ENCODE results near the gene NRROS.

Gene NRROS

GRCh38 chr3:196642434-196642833 lies 2.9 kb downstream of the NRROS start:
- in situ Hi-C loops (cut with HindIII; ENCODE audit: low pct_ligation_motif_present, low pct_unique_long_range_greater_than_20kb, low sequenced_read_pairs) = no loop called here
- DNase-seq = no peak

- in situ Hi-C loops (cut with HindIII; ENCODE audit: low pct_ligation_motif_present, low pct_unique_long_range_greater_than_20kb, low sequenced_read_pairs) = no loop called here
- no peak for DNase-seq
These were observed 3.8 kb downstream of the NRROS start for GRCh38 chr3:196643201-196643749.

GRCh38 chr3:196643761-196644160 lies 4.3 kb downstream of the NRROS start:
- in situ Hi-C loops (cut with HindIII; ENCODE audit: low pct_ligation_motif_present, low pct_unique_long_range_greater_than_20kb, low sequenced_read_pairs) = no loop called here
- DNase-seq = no peak

DNA sequence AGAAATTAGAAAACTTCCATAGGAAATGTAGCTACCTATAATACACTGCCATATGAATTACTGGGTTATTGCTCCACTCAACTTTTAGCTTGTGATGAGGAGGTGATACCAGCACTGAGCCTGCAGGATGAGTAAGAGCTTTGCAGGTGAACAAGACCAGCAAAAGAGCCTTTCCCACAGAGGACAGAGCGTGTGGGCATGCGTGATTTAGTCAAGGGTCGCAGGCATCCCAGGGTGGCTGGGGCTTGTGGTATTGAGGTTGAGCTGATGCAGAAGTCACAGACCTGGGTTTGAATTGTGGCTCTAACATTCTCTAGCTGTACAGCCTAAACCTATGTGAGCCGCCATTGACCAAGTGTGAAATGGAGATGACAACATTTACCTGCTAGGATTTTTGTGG lies 5.6 kb downstream of the NRROS start:
- DNase-seq = no peak
- in situ Hi-C loops (cut with HindIII; ENCODE audit: low pct_ligation_motif_present, low pct_unique_long_range_greater_than_20kb, low sequenced_read_pairs) = no loop called here

DNA sequence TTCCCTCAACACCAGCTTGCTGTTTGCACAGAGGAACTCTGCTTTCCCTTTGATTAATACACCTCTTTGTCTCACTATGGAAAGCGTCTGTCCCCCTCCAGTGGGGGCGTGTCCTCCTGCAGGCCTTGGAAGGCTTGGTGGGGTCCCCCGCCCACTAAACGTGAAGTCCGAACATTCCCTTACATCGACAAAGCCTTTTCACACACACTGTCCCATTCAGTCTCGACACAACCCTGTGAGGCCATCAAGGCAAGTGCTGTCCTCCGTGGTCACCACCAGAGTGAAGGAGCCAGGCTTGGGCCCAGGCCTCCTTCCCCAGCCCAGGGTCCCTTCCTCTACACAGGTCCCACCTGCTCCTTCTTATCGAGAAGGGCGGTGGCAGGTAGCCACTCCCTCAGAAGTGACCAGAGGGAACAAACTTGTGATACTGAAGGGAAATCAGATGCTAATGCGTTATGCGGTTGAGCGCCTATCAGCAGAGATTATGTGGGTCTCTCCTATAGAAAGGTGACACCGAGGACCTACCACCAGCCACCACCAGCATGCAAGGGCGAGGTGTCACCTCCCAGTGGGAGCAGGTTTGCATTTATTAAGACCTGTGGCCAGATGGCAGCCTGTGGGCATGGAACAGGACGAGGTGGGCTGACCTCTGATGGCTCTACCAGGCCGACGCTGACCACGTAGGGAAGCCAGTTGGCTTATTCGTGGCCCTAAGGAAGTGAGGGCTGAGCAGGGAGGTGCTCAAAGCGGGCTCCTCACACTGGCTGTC lies 6.6 kb downstream of the NRROS start:
- no peak for DNase-seq
- in situ Hi-C loops (cut with HindIII; ENCODE audit: low pct_ligation_motif_present, low pct_unique_long_range_greater_than_20kb, low sequenced_read_pairs) = no loop called here

DNA sequence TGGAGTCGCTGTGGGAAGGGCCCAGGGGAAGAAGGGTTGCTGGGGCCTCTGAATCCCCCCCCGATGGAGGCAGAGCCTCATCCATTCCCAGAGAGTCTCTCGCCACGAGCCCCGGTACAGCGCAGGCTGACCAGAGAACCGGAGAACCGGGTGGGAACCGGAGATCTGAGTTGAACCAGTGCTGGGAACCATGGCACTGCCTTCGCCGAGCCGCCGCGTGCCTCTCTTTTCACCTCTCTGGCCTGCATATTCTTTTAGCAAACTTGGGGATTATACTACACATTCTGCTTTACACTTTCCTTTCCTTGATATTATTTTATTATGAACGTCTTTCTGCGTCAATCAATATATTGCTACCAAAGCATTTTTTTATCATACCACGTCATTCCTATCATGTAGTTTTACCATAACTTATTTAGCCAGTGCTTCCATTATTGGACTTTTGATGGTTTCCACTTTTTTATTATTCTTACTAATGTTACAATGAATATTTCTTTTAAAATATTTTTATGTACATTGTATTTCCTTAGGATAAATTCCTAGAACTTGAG lies 7.2 kb downstream of the NRROS start:
- no peak for DNase-seq
- in situ Hi-C loops (cut with HindIII; ENCODE audit: low pct_ligation_motif_present, low pct_unique_long_range_greater_than_20kb, low sequenced_read_pairs) = no loop called here

GRCh38 chr3:196650740-196651311 lies 11.3 kb downstream of the NRROS start:
- in situ Hi-C loops (cut with HindIII; ENCODE audit: low pct_ligation_motif_present, low pct_unique_long_range_greater_than_20kb, low sequenced_read_pairs) = no loop called here
- peak; percentile 59 for DNase-seq

DNA sequence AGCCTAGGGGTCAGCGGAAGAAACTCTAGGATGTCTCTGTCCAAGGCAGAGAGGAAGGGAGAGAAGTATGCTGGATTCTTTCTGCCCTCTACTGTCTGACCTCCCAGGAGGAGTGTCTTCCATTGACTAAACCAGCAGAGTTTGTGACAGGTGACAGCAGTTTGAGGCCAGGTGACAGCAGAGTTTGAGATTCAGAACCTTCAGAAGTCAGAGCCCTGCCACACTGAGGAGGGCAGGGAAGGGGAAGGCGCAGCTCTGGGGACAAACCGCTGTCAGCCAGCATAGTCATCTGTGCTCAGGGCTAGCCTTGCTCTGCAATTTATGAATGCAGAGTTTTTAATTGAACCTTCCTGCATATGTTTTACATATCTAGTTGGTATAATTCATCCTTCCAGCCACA lies 12.3 kb downstream of the NRROS start:
- DNase-seq = no peak
- in situ Hi-C loops (cut with HindIII; ENCODE audit: low pct_ligation_motif_present, low pct_unique_long_range_greater_than_20kb, low sequenced_read_pairs) = no loop called here

DNA sequence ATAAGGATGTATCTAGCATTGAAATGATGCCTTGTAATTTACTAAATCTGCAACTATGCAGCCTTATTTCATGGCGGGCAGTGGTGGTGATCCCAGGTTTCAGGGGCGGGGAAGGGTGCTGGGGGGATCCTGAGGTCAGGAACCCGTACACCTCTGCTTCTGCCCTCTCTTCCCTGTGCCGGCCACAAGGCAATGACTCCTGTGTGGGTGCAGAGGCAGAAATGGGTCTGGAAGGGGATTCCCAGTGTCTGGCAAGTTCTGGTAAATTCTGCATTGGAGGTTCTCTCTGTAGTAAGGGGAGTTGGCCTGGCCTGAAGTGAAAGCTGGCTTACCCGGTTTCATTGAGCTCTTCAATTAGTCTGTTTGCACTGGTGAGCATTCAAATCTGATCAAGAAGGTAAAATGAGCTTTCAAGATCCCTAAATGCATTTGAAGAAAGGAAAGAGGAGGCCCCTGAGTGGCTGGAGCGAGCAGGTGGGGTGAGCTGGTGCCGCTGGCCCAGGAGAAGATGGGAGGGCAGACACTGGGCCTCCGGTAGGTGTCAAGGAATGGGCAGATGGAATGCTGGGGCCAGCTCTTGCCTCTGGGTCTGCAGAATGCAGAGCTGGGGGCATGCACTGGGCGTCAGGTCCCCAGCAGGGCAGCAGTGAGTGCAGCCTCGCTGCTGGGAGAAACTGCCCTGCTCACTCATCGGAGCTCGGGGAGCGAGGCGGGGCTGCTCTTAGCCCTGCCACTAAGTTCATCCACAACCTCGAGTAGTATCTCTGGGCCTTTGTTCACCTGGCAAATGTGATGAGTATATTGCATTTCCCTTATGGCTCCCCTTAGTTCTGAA lies 13.7 kb downstream of the NRROS start:
- in situ Hi-C loops (cut with HindIII; ENCODE audit: low pct_ligation_motif_present, low pct_unique_long_range_greater_than_20kb, low sequenced_read_pairs) = no loop called here
- no peak for DNase-seq

DNA sequence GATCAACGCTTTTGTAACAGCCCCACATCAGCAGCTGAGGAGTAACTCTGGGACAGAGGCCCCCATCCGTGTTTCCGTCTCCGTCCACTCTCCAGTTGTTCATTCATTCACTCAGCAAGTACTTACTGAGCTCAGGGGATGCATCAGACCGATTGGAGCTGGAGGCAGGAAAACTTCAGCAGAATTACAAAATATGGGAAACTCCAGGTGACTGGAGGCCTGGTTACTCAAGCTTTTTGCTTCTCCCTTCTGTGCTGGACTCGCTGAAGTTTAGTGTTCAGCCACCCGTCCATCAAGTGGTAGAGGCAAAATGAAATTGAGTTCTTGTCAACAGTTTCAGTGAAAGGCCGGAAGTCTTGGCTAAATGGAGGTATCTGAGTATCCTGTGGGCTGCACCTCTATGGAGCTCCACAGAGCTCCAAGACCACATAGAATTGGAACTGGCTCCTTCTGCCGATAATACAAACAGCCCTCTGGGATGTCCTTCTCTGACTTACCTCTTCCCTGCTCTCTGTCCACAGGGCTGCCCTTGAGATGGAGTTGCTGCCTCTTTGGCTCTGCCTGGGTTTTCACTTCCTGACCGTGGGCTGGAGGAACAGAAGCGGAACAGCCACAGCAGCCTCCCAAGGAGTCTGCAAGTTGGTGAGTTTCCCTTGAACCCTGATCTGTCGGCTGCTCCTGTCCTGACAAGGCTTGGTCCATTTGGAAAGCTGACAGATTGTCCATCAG lies 14.7 kb downstream of the NRROS start:
- no peak for DNase-seq
- in situ Hi-C loops (cut with HindIII; ENCODE audit: low pct_ligation_motif_present, low pct_unique_long_range_greater_than_20kb, low sequenced_read_pairs) = no loop called here

- DNase-seq = peak; percentile 65
- in situ Hi-C loops (cut with HindIII; ENCODE audit: low pct_ligation_motif_present, low pct_unique_long_range_greater_than_20kb, low sequenced_read_pairs) = no loop called here
These were observed 15.2 kb downstream of the NRROS start for GRCh38 chr3:196654735-196655090.

DNA sequence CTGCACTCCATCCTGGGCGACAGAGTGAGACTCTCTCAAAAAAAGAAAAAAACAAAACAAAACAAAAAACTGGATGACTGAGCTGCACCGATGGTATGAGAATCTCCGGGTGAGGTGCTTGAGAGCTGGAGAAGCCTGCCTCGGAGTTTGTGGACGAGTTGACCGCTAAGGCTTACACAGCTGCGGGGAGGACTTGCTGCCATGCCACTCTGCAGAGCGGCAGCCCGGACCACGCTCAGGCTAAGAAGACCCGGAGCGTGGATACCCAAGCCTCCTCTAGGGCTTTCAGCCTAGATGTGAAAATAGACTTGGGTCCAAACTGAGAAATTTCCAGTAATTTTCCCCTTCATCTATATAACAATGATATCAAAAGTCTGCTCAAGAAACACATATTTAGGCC lies 16.0 kb downstream of the NRROS start:
- no peak for DNase-seq
- in situ Hi-C loops (cut with HindIII; ENCODE audit: low pct_ligation_motif_present, low pct_unique_long_range_greater_than_20kb, low sequenced_read_pairs) = no loop called here

DNA sequence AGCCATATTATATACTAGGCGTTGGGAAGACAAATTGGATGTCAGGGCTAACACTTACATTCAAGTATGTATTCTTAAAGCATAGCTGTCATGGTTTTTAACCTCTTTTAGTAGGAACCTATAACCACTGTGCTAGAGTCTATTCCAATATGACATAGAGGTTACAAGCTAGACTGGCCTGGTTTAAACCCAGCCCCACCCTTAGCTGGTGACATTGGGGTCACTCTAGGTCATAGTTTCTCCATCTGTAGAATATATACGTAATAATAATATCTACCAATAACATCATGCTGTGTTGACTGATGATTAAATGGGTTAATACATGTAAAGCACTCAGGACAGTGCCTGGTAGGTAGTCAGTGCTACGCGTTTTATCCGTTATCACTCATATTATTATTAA lies 16.7 kb downstream of the NRROS start:
- no peak for DNase-seq
- in situ Hi-C loops (cut with HindIII; ENCODE audit: low pct_ligation_motif_present, low pct_unique_long_range_greater_than_20kb, low sequenced_read_pairs) = no loop called here

DNA sequence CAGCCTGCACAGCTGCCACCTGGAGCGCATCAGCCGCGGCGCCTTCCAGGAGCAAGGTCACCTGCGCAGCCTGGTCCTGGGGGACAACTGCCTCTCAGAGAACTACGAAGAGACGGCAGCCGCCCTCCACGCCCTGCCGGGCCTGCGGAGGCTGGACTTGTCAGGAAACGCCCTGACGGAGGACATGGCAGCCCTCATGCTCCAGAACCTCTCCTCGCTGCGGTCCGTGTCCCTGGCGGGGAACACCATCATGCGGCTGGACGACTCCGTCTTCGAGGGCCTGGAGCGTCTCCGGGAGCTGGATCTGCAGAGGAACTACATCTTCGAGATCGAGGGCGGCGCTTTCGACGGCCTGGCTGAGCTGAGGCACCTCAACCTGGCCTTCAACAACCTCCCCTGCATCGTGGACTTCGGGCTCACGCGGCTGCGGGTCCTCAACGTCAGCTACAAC lies 20.4 kb downstream of the NRROS start:
- in situ Hi-C loops (cut with HindIII; ENCODE audit: low pct_ligation_motif_present, low pct_unique_long_range_greater_than_20kb, low sequenced_read_pairs) = no loop called here

DNA sequence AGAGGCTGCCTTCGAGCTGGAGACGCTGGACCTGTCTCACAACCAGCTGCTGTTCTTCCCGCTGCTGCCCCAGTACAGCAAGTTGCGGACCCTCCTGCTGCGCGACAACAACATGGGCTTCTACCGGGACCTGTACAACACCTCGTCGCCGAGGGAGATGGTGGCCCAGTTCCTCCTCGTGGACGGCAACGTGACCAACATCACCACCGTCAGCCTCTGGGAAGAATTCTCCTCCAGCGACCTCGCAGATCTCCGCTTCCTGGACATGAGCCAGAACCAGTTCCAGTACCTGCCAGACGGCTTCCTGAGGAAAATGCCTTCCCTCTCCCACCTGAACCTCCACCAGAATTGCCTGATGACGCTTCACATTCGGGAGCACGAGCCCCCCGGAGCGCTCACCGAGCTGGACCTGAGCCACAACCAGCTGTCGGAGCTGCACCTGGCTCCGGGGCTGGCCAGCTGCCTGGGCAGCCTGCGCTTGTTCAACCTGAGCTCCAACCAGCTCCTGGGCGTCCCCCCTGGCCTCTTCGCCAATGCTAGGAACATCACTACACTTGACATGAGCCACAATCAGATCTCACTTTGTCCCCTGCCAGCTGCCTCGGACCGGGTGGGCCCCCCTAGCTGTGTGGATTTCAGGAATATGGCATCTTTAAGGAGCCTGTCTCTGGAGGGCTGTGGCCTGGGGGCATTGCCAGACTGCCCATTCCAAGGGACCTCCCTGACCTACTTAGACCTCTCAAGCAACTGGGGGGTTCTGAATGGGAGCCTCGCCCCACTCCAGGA lies 21.1 kb downstream of the NRROS start:
- in situ Hi-C loops (cut with HindIII; ENCODE audit: low pct_ligation_motif_present, low pct_unique_long_range_greater_than_20kb, low sequenced_read_pairs) = no loop called here
- no peak for DNase-seq

More for the DNA sequence above, 20.4 kb downstream of the NRROS start:
- DNase-seq = no peak

DNA sequence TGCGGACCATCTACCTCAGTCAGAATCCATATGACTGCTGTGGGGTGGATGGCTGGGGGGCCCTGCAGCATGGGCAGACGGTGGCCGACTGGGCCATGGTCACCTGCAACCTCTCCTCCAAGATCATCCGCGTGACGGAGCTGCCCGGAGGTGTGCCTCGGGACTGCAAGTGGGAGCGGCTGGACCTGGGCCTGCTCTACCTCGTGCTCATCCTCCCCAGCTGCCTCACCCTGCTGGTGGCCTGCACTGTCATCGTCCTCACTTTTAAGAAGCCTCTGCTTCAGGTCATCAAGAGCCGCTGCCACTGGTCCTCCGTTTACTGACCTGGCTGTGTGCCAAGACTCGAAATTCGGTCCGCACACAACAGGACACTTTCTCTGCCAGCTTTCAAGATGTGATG lies 21.9 kb downstream of the NRROS start:
- no peak for DNase-seq
- in situ Hi-C loops (cut with HindIII; ENCODE audit: low pct_ligation_motif_present, low pct_unique_long_range_greater_than_20kb, low sequenced_read_pairs) = no loop called here

DNA sequence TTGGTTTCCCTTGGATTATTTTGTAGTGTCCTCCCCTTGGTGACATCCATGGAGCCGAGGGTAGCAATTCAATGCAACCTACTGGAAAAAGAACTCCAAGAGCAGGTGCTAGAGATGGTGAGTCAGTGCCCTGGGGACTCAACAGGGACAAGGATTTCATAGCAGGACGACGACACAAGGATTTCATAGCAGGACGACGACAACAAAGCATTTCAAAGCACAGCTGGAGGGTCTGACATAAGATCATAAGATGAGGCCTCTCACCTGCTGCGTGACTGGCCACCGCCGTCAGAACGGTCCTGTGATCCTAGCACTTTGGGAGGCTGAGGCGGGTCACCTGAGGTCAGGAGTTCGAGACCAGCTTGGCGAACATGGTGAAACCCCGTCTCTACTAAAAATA lies 22.5 kb downstream of the NRROS start:
- in situ Hi-C loops (cut with HindIII; ENCODE audit: low pct_ligation_motif_present, low pct_unique_long_range_greater_than_20kb, low sequenced_read_pairs) = no loop called here
- no peak for DNase-seq
